Neural progenitor cell (in vitro differentiated cells): Measurements from ENCODE around the gene SLC25A45. TPM values are rescaled to one million over a fixed set of nuclear protein-coding genes. Genes with fewer than 3 reads are reported as not detected.

Experiments used
- DNase-seq: peaks from one replicate; pipeline ENCODE4 v3.0.0-alpha.2; 2016; ENCODE audit warnings: low spot score
- H2AFZ ChIP-seq: fragments of 200-600 bp; sonication (generic); replicated peaks from 2 replicates; pipeline ENCODE4 v1.6.1; 2016; ENCODE audit warnings: antibody characterized with exemption
- H3F3A ChIP-seq: fragments of 200-600 bp; sonication (generic); 2 replicates; pipeline ENCODE4 v1.6.1; 2016; ENCODE audit warnings: antibody characterized with exemption, low read depth
- H3K27ac ChIP-seq: fragments of 200-600 bp; sonication (generic); 2 replicates; pipeline ENCODE4 v1.5.1; 2016; ENCODE audit warnings: mild to moderate bottlenecking
- H3K27me3 ChIP-seq: fragments of 200-600 bp; sonication (generic); 2 replicates; pipeline ENCODE4 v1.6.1; 2016; ENCODE audit warnings: mild to moderate bottlenecking, moderate library complexity
- H3K36me3 ChIP-seq: fragments of 200-600 bp; sonication (generic); 2 replicates; pipeline ENCODE4 v1.5.1; 2016
- H3K4me1 ChIP-seq: fragments of 200-600 bp; sonication (generic); 2 replicates; pipeline ENCODE4 v1.6.1; 2016; ENCODE audit warnings: mixed run types
- H3K4me2 ChIP-seq: fragments of 200-600 bp; sonication (generic); 2 replicates; pipeline ENCODE4 v1.6.1; 2016
- H3K4me3 ChIP-seq: fragments of 200-600 bp; sonication (generic); 2 replicates; pipeline ENCODE4 v1.5.1; 2016
- H3K79me2 ChIP-seq: fragments of 200-600 bp; sonication (generic); 2 replicates; pipeline ENCODE4 v1.6.1; 2016; ENCODE audit warnings: low read depth
- H3K9ac ChIP-seq: fragments of 200-600 bp; sonication (generic); 2 replicates; pipeline ENCODE4 v1.6.1; 2016
- H3K9me3 ChIP-seq: fragments of 200-600 bp; sonication (generic); 2 replicates; pipeline ENCODE4 v1.5.1; 2016; ENCODE audit warnings: low read depth
- H4K20me1 ChIP-seq: fragments of 200-600 bp; sonication (generic); 2 replicates; pipeline ENCODE4 v1.6.1; 2016; ENCODE audit warnings: low read depth
- H3K27ac Mint-ChIP-seq: 3 replicates; pipeline ENCODE4 v1.8.0; 2021; ENCODE audit warnings: mixed read lengths
- H3K27me3 Mint-ChIP-seq: 2 replicates; pipeline ENCODE4 v1.8.0; 2022; ENCODE audit warnings: low read depth, mild to moderate bottlenecking, inconsistent platforms, moderate library complexity, mixed read lengths; ENCODE audit not compliant: insufficient read depth
- H3K36me3 Mint-ChIP-seq: 3 replicates; pipeline ENCODE4 v1.8.0; 2021; ENCODE audit warnings: mixed read lengths
- H3K4me1 Mint-ChIP-seq: 3 replicates; pipeline ENCODE4 v1.8.0; 2021; ENCODE audit warnings: mixed read lengths
- H3K4me3 Mint-ChIP-seq: 3 replicates; pipeline ENCODE4 v1.8.0; 2021; ENCODE audit warnings: mild to moderate bottlenecking, moderate library complexity, mixed read lengths
- H3K9me3 Mint-ChIP-seq: 3 replicates; pipeline ENCODE4 v1.8.0; 2020; ENCODE audit warnings: mixed read lengths
- EZH2 ChIP-seq: fragments of 200-600 bp; sonication (generic); IDR thresholded peaks from 2 replicates; pipeline ENCODE4 v1.6.1; 2017; ENCODE audit warnings: antibody characterized with exemption, mild to moderate bottlenecking, moderate library complexity
- EZH2phosphoT487 ChIP-seq: fragments of 200-600 bp; sonication (generic); IDR thresholded peaks from 2 replicates; pipeline ENCODE4 v1.6.1; 2017; ENCODE audit warnings: antibody characterized with exemption
- total RNA-seq: library from RNA; depleted of rRNA; stranded (reverse); fragments of >200 nt; gene quantifications from 2 replicates; pipeline ENCODE4 v1.2.3, GENCODE V29; 2015; ENCODE audit warnings: low replicate concordance
- TF ChIP-seq, protein P1 (sequence below): fragments of 200-600 bp; sonication (generic); IDR thresholded peaks from 2 replicates; pipeline ENCODE4 v1.5.1; 2017; ENCODE audit warnings: antibody characterized with exemption, mild to moderate bottlenecking

SLC25A45 gene
- total RNA-seq, 1 donor from 2014 or later, result 0.47 TPM

DNA sequence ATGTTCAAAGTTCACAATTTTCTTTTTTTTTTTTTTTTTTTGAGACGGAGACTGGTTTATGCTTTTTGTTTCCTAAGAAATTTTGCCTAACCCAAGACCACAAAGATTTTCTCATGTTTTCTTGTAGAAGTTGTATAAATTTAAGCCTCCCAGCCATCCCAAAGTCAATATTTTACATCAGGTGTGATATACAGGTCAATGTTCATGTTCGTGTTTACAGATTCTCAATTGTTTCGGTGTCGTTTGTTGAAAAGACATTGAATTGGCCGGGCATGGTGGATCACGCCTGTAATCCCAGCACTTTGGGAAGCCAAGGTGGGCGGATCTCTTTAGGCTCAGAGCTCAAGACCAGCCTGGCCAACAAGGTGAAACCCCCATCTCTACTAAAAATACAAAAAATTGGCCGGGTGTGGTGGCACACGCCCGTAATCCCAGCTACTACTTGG lies 19.4 kb upstream of the SLC25A45 start:
- Histone ChIP-seq H3K4me3 (no peak overlapping the region), H3K4me2 (no peak overlapping the region), H3K79me2 (no peaks in the 10 kb centered on the region), H3K9ac (no peak overlapping the region), H3F3A (no peaks in the 10 kb centered on the region), H3K4me1 (no peaks in the 10 kb centered on the region), H3K27ac (no peak overlapping the region), H2AFZ (no peak overlapping the region), H4K20me1 (no peaks in the 10 kb centered on the region), H3K27me3 (no peaks in the 10 kb centered on the region), H3K36me3 (no peaks in the 10 kb centered on the region), H3K9me3 (no peaks in the 10 kb centered on the region)
- H3K4me3 Mint-ChIP-seq, result peak overlapping the region; percentile 5
- peaks cover 4% of the 10 kb centered on the region for H3K4me1 Mint-ChIP-seq
- no peak overlapping the region for H3K27ac Mint-ChIP-seq
- H3K27me3 Mint-ChIP-seq, result peaks cover 6% of the 10 kb centered on the region
- no peak for TF ChIP-seq EZH2
- no peak for TF ChIP-seq EZH2phosphoT487
- TF ChIP-seq, protein P1, sequence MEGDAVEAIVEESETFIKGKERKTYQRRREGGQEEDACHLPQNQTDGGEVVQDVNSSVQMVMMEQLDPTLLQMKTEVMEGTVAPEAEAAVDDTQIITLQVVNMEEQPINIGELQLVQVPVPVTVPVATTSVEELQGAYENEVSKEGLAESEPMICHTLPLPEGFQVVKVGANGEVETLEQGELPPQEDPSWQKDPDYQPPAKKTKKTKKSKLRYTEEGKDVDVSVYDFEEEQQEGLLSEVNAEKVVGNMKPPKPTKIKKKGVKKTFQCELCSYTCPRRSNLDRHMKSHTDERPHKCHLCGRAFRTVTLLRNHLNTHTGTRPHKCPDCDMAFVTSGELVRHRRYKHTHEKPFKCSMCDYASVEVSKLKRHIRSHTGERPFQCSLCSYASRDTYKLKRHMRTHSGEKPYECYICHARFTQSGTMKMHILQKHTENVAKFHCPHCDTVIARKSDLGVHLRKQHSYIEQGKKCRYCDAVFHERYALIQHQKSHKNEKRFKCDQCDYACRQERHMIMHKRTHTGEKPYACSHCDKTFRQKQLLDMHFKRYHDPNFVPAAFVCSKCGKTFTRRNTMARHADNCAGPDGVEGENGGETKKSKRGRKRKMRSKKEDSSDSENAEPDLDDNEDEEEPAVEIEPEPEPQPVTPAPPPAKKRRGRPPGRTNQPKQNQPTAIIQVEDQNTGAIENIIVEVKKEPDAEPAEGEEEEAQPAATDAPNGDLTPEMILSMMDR, result no peak
- H3K36me3 Mint-ChIP-seq, result peaks cover 13% of the 10 kb centered on the region
- H3K9me3 Mint-ChIP-seq, result no peaks in the 10 kb centered on the region
- no peak for DNase-seq

DNA sequence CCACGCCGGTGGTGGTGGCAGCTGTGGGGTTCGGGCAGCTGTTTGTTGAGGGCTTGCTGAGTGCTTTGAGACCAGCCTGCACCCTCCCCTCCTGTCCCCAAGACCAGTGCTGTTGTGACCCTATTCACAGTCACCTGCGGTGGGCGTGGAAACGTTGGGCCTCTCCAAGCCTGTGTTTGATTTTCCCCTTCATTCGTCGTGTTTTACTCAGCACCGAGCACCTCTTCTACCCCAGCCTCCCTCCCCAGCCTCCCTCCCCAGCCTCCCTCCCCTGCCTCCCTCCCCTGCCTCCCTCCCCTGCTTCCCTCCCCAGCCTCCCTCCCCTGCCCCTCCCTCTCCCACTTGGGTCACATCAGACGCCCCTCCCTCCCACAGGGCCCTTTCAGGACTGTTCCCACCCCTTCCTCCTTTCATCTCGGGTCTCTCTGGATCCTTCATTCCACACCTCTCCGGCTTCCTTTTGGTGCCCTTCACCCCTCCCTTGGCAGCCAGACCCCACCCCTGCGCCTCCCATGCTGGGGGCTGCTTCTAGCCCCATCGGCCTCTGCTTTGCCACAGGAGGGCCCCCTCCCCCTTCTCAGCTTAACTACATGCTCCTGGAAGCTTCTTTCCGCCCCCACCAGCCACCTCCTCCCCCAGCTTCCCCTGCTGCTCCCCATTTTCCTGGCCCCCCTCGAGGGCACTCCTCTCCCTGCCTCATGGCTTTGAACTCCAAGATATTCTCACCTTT lies 18.8 kb upstream of the SLC25A45 start:
- no peaks in the 10 kb centered on the region for H3K36me3 ChIP-seq
- H2AFZ ChIP-seq, result no peak overlapping the region
- H3K27me3 Mint-ChIP-seq, result peaks cover 6% of the 10 kb centered on the region
- no peaks in the 10 kb centered on the region for H3K9me3 ChIP-seq
- peak overlapping the region; percentile 5 for H3K4me3 Mint-ChIP-seq
- no peak overlapping the region for H3K27ac ChIP-seq
- no peaks in the 10 kb centered on the region for H3K9me3 Mint-ChIP-seq
- TF ChIP-seq, protein P1, result no peak
- no peak for TF ChIP-seq EZH2phosphoT487
- TF ChIP-seq EZH2, result no peak
- no peak overlapping the region for H3K27ac Mint-ChIP-seq
- H3K4me1 Mint-ChIP-seq, result peaks cover 4% of the 10 kb centered on the region
- H3K4me2 ChIP-seq, result no peak overlapping the region
- H3K4me3 ChIP-seq, result no peak overlapping the region
- DNase-seq, result no peak
- H4K20me1 ChIP-seq, result no peaks in the 10 kb centered on the region
- no peaks in the 10 kb centered on the region for H3K79me2 ChIP-seq
- H3K4me1 ChIP-seq, result no peaks in the 10 kb centered on the region
- H3K9ac ChIP-seq, result no peak overlapping the region
- no peaks in the 10 kb centered on the region for H3F3A ChIP-seq
- no peaks in the 10 kb centered on the region for H3K27me3 ChIP-seq
- H3K36me3 Mint-ChIP-seq, result peaks cover 13% of the 10 kb centered on the region

DNA sequence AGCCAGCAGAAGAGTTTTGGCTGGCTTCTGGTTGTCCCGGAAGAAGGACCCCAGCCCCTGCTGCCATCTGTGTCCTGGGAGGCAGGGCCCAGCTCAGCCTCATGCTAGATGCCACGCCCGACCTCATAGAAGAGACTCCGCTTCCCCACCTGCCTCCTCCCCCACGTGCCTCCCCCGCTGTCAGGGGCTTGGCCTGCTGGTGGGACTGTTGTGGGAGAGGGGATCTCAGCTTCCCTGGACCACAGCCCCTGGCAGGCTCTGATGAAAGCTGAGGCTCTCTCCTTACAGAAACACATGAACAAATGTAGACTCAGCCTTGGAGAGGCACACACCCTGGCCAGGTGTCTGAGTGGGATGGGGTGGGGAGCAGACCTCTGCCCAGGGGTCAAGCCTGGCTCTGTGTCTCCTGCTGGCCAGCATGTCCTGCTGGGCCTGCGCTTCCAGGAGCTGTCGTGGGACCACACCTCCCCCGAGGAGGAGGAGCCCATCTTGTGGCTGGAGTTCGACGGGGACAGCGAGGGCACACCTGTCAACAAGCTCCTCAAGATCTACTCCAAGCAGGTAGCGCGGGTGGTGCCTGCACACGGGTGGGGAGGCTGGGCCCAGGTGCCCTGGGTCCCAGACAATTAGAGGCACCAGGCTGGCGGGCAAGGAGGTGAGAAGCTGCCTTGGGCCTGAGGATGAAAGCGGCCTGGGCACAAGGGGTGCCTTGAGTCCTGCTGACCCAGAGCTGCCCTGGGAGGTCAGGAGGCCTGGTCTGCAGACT lies 18.0 kb upstream of the SLC25A45 start:
- no peaks in the 10 kb centered on the region for H3F3A ChIP-seq
- H3K4me3 ChIP-seq, result no peak overlapping the region
- peaks cover 13% of the 10 kb centered on the region for H3K36me3 Mint-ChIP-seq
- no peak overlapping the region for H3K9ac ChIP-seq
- H3K9me3 ChIP-seq, result no peaks in the 10 kb centered on the region
- H3K27me3 ChIP-seq, result no peaks in the 10 kb centered on the region
- no peaks in the 10 kb centered on the region for H4K20me1 ChIP-seq
- TF ChIP-seq, protein P1, result no peak
- TF ChIP-seq EZH2phosphoT487 (no peak), EZH2 (no peak)
- H3K27me3 Mint-ChIP-seq, result peaks cover 8% of the 10 kb centered on the region
- peaks cover 4% of the 10 kb centered on the region for H3K4me1 Mint-ChIP-seq
- no peaks in the 10 kb centered on the region for H3K4me1 ChIP-seq
- no peak overlapping the region for H3K27ac Mint-ChIP-seq
- no peak overlapping the region for H2AFZ ChIP-seq
- H3K4me3 Mint-ChIP-seq, result no peak overlapping the region
- no peaks in the 10 kb centered on the region for H3K36me3 ChIP-seq
- no peak for DNase-seq
- H3K79me2 ChIP-seq, result no peaks in the 10 kb centered on the region
- H3K4me2 ChIP-seq, result no peak overlapping the region
- H3K27ac ChIP-seq, result no peak overlapping the region
- H3K9me3 Mint-ChIP-seq, result no peaks in the 10 kb centered on the region
